SIG-M5 treated with dmso at 0.1 percent for 504 hours (cell line): ENCODE data around the gene CDC25C.
"Not testable (repeated sequence)": the region's sequence is repeated elsewhere in the genome, so short reads cannot be mapped to it uniquely, and the experiment has no call there.

Source experiments
- DNase-seq: peaks from one replicate; lab custom pipeline; 2025; ENCODE audit not compliant: unreplicated experiment; lab: John Stamatoyannopoulos, UW

Gene CDC25C

GRCh38 chr5:138282920-138283742 is 48.5 kb downstream of the CDC25C start:
- peak; percentile 68 for DNase-seq

DNA sequence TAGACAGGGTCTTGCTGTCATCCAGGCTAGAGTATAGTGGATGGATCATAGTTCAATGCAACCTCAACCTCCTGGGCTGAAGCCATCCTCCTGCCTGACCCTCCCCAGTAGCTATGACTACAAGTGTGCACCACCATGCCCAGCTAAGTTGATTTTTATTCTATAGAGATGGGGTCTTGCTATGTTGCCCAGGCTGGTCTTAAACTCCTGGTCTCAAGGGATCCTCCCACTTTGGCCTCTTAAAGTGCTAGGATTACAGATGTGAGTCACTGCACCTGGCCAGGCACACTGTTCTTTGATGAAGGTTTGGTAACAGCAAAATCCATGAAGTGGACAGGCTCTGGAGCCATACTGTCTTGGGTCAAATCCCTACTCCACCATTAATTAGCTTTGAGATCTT is 50.7 kb downstream of the CDC25C start:
- no peak for DNase-seq

- no peak for DNase-seq
These were observed 55.1 kb downstream of the CDC25C start for GRCh38 chr5:138276402-138277054.

DNA sequence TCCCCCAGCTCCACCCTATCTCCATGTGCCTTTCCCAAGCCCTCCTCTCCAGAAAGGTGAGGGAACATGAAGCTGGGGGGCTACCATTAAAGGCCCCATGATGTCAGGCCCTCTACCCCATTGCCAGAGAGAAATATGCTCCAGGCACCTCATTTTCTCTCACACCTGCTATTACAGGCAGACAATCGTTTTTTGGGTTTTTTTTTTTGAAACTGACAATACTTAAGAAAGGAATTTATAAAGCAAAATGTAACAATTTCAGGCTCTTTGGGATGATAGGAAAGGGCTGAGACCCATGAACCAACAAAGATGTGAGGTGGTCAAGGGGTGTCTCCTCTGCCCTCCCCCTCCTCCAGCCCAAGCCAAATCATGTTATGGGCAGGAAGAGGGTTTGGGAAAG is 55.7 kb downstream of the CDC25C start:
- no peak for DNase-seq

DNA sequence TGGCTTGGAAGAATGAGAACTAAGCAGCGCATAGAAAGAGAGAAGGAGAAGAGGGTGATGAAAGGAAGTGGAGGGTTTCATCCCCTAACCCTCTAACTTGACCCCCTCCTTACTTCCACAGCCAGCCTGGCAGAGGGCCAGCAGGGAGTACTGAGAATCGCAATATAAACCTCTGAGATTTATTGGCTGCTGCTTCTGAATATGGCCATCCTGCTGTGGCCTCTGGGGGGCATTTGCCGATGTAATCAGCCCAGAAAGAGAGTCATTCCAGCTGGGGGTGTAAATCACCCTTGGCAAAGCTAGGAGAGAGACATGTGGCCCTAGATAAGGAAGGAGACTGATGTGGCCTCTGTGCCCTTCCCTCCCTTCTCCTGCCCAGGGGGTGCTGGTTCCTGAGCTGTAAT is 56.2 kb downstream of the CDC25C start:
- DNase-seq, result no peak

GRCh38 chr5:138274189-138274853 is 57.3 kb downstream of the CDC25C start, which contains the start of gene GFRA3:
Gene GFRA3 (minus strand): TSS chr5:138274621. CDS start chr5:138274424, 197 bp downstream.
- DNase-seq, result no peak

DNA sequence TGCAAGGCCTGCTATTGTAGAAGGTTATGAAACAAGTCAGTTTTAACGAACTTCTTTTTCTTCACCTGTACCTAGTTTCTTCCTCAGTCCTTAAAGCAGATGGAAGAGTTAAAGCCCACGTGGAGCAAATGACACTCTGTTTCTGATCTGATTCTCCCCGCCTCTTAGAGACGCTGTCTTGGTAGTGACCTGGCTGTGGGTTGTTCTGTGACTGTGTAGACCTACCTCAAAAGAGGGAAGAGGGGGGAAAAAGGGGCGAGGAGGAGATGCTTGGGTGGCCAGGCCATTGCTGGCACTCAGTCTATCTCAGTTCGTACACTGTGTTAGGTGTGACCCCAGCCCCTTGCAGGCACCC is 57.8 kb downstream of the CDC25C start:
- no peak for DNase-seq

GRCh38 chr5:138272681-138273080 is 58.9 kb downstream of the CDC25C start:
- DNase-seq, result no peak

GRCh38 chr5:138271281-138271680 is 60.3 kb downstream of the CDC25C start:
- no peak for DNase-seq

GRCh38 chr5:138264183-138264582 is 67.4 kb downstream of the CDC25C start:
- DNase-seq, result no peak

- DNase-seq, result no peak
These were observed 68.0 kb downstream of the CDC25C start for GRCh38 chr5:138263581-138263980.

- DNase-seq, result no peak
These were observed 72.8 kb downstream of the CDC25C start for GRCh38 chr5:138258704-138259292.

- DNase-seq, result no peak
These were observed 74.0 kb downstream of the CDC25C start for GRCh38 chr5:138257583-138257982.

DNA sequence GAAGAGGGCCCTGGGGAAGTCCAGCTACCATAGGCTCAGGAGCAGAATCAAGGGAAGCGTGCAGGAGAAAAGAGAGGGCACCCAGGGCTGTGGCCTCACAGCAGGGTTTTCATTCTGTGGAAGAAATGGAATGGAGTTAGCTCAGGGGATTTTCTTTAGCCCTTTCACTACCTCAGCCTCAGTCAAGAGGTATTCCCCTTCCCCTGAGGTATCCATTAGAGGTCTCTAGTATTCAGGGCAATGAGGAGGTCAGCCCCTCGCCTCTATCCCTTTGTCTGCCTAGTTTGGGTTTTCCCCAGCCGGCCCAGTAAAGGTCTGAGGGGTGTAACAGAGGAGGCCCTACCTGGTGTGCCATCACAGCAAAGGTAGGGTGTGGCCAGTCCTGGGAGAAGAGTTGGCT is 78.7 kb downstream of the CDC25C start:
- no peak for DNase-seq

- not testable (repeated sequence) for DNase-seq
These were observed 83.8 kb downstream of the CDC25C start for GRCh38 chr5:138247800-138248199.

DNA sequence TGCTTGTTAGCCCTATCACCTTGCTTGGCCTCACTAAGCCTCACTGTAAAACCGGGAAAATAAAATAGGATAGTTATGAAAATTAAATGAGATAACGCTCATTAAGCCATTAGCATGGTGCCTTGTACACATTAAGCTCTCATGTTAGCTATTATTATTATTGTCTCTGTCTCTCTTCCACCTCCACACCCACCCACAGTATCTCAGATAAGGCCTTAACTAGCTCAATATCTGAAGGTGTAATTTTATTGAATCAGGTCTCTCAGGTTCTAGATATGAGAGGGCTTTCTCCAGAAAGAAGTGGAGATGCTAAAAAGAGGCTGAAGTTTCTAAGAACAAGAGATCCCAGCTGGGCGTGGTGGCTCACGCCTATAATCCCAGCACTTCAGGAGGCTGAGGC is 84.8 kb downstream of the CDC25C start:
- no peak for DNase-seq

GRCh38 chr5:138246334-138246733 is 85.3 kb downstream of the CDC25C start:
- peak; percentile 25 for DNase-seq

DNA sequence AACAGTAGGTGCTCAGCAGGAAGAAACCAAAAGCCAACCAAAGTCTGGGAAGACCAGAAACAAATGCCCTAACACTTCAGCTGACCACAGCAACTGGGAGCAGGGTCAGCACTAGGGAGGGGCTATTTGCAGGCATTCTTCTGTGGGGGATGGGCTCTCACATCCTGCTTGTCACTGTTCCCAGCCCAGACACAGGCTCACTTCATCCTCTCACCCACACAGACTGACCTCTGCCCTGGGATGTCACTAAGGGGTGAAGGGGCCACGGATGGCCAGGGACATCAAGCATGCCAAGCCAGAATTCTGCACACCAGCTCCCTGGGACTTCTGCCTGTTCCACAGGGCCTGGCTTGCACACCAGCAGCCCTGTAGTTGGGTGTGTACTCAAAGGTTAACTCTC is 85.9 kb downstream of the CDC25C start:
- DNase-seq, result no peak

DNA sequence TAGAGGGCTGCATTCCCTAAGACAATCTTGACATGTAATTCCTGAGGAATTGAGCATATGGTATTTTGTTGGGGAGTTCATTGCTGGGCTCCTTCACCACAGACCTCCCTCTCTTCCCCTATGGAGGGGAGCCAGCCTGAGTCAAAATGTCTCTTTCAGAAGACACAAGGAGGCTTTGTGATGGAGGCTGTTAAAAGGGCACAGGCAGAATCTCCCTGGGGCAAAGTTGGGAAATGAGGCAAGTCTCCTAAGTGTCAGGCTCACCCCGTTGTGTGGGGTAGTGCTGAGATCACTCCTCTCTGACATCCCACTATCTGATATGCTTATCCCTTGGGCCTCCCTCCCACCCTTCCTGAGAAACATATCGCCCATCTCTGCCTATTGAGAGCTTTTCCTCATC is 87.8 kb downstream of the CDC25C start:
- DNase-seq, result no peak

DNA sequence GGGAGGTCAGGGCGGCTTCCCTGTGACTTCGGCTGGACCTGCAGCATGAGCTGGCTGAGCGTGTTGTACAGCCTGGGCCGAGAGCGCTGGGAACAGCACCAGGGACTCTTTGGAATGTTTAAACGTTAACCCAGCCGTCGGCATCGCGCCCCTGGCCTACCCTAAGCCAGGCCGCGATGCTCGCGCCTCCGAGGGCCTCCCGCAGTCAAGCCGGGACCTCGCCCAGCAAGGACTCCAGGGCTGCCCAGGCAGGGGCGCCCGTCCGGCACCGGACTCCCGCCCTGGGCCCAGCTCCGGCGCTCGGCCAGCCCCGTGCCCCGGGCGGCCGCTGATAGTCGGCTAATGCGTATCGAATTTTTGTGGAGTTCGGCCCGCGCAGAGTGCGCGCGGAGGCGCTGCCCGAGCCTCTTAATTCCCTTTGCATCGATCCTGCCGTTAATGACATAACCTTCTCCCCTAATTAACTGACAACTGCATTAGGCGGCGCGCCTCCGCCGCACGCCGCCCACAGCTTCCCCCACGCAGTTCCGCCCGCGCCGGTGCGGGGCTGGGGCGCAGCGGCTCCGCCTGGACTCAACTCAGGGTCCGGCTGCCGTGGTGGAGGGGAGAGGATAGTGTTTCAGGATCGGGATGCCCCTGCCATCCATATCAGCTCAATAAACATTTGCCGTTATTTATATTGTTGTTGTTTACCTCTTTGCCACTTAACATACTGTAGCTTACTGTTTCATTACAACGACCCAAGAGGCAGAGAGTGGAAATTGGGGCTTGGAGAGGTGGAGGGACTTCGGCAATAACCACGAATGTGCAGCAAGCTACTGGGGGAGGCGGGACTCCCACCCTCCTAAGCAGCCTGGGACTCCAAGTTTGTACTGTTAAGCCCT is 89.7 kb downstream of the CDC25C start:
- DNase-seq, result no peak
